ENCODE data around the gene TNS1. TPM values are rescaled to one million over a fixed set of nuclear protein-coding genes. Genes with fewer than 3 reads are reported as not detected.
A peak's percentile ranks its signal among the peaks of the same experiment; 100 is the strongest.
"Not testable (repeated sequence)": the region's sequence is repeated elsewhere in the genome, so short reads cannot be mapped to it uniquely, and the experiment has no call there.

Gene TNS1
- total RNA-seq, 1 donor from 2014 or later, result 25.1 TPM

GRCh38 chr2:218041302-218042168 is 38.7 kb upstream of the TNS1 start:
- H3K4me3 ChIP-seq (ENCODE audit: low read depth, low read length), result no peak overlapping the region
- no peak for TF ChIP-seq CTCF (conservative IDR thresholded peaks at IDR 0.05; ENCODE audit: low read depth, low read length)
- DNase-seq (ENCODE audit: low read depth), result no peak

GRCh38 chr2:218040883-218041282 is 38.1 kb upstream of the TNS1 start:
- DNase-seq (ENCODE audit: low read depth), result no peak
- TF ChIP-seq CTCF (conservative IDR thresholded peaks at IDR 0.05; ENCODE audit: low read depth, low read length), result no peak
- H3K4me3 ChIP-seq (ENCODE audit: low read depth, low read length), result no peak overlapping the region

GRCh38 chr2:218039171-218039570 is 36.4 kb upstream of the TNS1 start:
- DNase-seq (ENCODE audit: low read depth), result no peak
- no peak for TF ChIP-seq CTCF (conservative IDR thresholded peaks at IDR 0.05; ENCODE audit: low read depth, low read length)
- H3K4me3 ChIP-seq (ENCODE audit: low read depth, low read length), result no peak overlapping the region

- H3K4me3 ChIP-seq (ENCODE audit: low read depth, low read length), result no peak overlapping the region
- TF ChIP-seq CTCF (conservative IDR thresholded peaks at IDR 0.05; ENCODE audit: low read depth, low read length), result no peak
- DNase-seq (ENCODE audit: low read depth), result no peak
Observed at GRCh38 chr2:218036371-218036770, 33.6 kb upstream of the TNS1 start.

GRCh38 chr2:218035463-218036100 is 32.8 kb upstream of the TNS1 start:
- no peak for TF ChIP-seq CTCF (conservative IDR thresholded peaks at IDR 0.05; ENCODE audit: low read depth, low read length)
- no peak for DNase-seq (ENCODE audit: low read depth)
- H3K4me3 ChIP-seq (ENCODE audit: low read depth, low read length), result no peak overlapping the region

GRCh38 chr2:218034497-218035213 is 31.9 kb upstream of the TNS1 start:
- not testable (repeated sequence) for DNase-seq (ENCODE audit: low read depth); H3K4me3 ChIP-seq (ENCODE audit: low read depth, low read length)
- TF ChIP-seq CTCF (conservative IDR thresholded peaks at IDR 0.05; ENCODE audit: low read depth, low read length), result peak; percentile 66

All from epithelial cell of proximal tubule (primary cell).